OCI-LY7 (cell line): ENCODE results near the gene DDX25.

Experiments
- EZH2phosphoT487 ChIP-seq: fragments of 200-600 bp; sonication (generic); IDR thresholded peaks from 2 replicates; pipeline ENCODE4 v1.6.1; 2018; ENCODE audit warnings: low read depth, borderline replicate concordance, mild to moderate bottlenecking, mixed run types, antibody characterized with exemption, low read length, moderate library complexity, mixed read lengths
- TF ChIP-seq, protein P1 (sequence below): fragments of 200-600 bp; sonication (generic); conservative IDR thresholded peaks from 2 replicates; pipeline ENCODE4 v1.5.1; 2014; ENCODE audit warnings: mild to moderate bottlenecking, antibody characterized with exemption, low read length, moderate library complexity, mixed read lengths

- TF ChIP-seq, protein P1, sequence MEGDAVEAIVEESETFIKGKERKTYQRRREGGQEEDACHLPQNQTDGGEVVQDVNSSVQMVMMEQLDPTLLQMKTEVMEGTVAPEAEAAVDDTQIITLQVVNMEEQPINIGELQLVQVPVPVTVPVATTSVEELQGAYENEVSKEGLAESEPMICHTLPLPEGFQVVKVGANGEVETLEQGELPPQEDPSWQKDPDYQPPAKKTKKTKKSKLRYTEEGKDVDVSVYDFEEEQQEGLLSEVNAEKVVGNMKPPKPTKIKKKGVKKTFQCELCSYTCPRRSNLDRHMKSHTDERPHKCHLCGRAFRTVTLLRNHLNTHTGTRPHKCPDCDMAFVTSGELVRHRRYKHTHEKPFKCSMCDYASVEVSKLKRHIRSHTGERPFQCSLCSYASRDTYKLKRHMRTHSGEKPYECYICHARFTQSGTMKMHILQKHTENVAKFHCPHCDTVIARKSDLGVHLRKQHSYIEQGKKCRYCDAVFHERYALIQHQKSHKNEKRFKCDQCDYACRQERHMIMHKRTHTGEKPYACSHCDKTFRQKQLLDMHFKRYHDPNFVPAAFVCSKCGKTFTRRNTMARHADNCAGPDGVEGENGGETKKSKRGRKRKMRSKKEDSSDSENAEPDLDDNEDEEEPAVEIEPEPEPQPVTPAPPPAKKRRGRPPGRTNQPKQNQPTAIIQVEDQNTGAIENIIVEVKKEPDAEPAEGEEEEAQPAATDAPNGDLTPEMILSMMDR, result no peak
- no peak for TF ChIP-seq EZH2phosphoT487
Measured at GRCh38 chr11:125954945-125955640, 50.8 kb downstream of the DDX25 start.
